Thyroid gland (tissue), 4 donors: Measurements from ENCODE around the gene RAMP3.

Source experiments
- POLR2A ChIP-seq, 2 donors: fragments of 450-650 bp; IDR thresholded peaks; one replicate each; pipeline ENCODE4 v1.6.1; 2017; ENCODE audit warnings: antibody characterized with exemption in 2 of 2, mild to moderate bottlenecking in 2 of 2, moderate library complexity in 1 of 2
- TF ChIP-seq, protein P1 (sequence below), 6 experiments: fragments of 200-600 bp in 3 of 6; fragments of 450-650 bp in 3 of 6; sonication (generic) in 3 of 6; IDR thresholded peaks; one replicate each; pipeline ENCODE4 v1.5.1; 2016 to 2019; ENCODE audit warnings: antibody characterized with exemption in 6 of 6, mild to moderate bottlenecking in 2 of 6, inconsistent platforms in 1 of 6, moderate library complexity in 1 of 6

- TF ChIP-seq, protein P1, sequence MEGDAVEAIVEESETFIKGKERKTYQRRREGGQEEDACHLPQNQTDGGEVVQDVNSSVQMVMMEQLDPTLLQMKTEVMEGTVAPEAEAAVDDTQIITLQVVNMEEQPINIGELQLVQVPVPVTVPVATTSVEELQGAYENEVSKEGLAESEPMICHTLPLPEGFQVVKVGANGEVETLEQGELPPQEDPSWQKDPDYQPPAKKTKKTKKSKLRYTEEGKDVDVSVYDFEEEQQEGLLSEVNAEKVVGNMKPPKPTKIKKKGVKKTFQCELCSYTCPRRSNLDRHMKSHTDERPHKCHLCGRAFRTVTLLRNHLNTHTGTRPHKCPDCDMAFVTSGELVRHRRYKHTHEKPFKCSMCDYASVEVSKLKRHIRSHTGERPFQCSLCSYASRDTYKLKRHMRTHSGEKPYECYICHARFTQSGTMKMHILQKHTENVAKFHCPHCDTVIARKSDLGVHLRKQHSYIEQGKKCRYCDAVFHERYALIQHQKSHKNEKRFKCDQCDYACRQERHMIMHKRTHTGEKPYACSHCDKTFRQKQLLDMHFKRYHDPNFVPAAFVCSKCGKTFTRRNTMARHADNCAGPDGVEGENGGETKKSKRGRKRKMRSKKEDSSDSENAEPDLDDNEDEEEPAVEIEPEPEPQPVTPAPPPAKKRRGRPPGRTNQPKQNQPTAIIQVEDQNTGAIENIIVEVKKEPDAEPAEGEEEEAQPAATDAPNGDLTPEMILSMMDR (IDR thresholded peaks at IDR 0.05), result no peak
- no peak for TF ChIP-seq POLR2A (IDR thresholded peaks at IDR 0.05)
Observed at GRCh38 chr7:45215601-45216062, 58.0 kb downstream of the RAMP3 start.
